Measurements from ENCODE around the gene ITFG1.

DNA sequence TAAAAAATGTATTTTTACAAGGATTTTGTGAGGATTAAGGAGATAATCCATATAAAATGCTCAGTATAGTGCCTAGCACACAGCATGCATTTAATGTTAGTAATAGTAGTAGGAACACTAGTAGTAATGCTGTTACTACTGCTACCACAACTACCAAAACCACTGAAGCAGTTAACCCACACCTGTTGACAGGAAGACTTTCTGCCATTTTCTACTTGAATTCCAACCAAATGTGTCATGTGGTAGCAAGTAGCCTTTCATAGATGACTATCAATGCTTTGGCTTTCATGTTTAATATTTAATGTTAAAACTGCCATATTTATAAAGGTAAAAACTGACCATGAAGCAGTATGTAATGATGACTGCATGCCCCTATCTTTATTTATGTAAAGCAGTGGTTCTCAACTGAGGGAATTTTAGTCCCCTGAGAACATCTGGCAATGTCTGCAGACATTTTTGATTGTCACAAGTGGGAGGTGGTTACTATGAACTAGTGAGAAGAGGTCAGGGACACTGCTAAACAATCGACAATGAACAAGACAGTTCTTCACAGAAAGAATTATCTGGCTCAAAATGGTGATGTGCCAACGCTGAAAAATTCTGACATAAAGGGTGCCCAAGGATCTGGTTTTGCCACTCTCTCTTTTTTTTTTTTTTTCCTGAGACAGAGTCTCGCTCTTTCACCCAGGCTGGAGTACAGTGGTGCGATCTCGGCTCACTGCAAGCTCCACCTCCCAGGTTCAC lies 89.4 kb downstream of the ITFG1 start:
- TF ChIP-seq CTCF (IDR thresholded peaks at IDR 0.05; ENCODE audit: low read depth, low read length, poor library complexity, severe bottlenecking) (no peak), EZH2phosphoT487 (IDR thresholded peaks at IDR 0.05; ENCODE audit: borderline replicate concordance, low read length) (no peak)
